ENCODE data around the gene NUDT15. TPM values are rescaled to one million over a fixed set of nuclear protein-coding genes. Genes with fewer than 3 reads are reported as not detected.
"Not testable (repeated sequence)": the region's sequence is repeated elsewhere in the genome, so short reads cannot be mapped to it uniquely, and the experiment has no call there.

NUDT15 gene
- total RNA-seq, 1 donor from 2014 or later = 28.6 TPM

- DNase-seq (ENCODE audit: low read depth in 2 of 2) = no peak
Observed at GRCh38 chr13:48042894-48043293, 5.4 kb downstream of the NUDT15 start.

- peak; percentile 39 to 68 for DNase-seq (ENCODE audit: low read depth in 2 of 2)
Observed at GRCh38 chr13:48043789-48044503, 6.4 kb downstream of the NUDT15 start.

GRCh38 chr13:48050550-48050949 lies 13.0 kb downstream of the NUDT15 start:
- DNase-seq (ENCODE audit: low read depth in 2 of 2) = no peak

GRCh38 chr13:48054601-48055000 lies 17.1 kb downstream of the NUDT15 start:
- DNase-seq (ENCODE audit: low read depth in 2 of 2) = no peak

GRCh38 chr13:48055712-48056111 lies 18.2 kb downstream of the NUDT15 start:
- no peak for DNase-seq (ENCODE audit: low read depth in 2 of 2)

GRCh38 chr13:48058536-48058935 lies 21.0 kb downstream of the NUDT15 start:
- DNase-seq (ENCODE audit: low read depth in 2 of 2) = not testable (repeated sequence)

- not testable (repeated sequence) for DNase-seq (ENCODE audit: low read depth in 2 of 2)
Observed at GRCh38 chr13:48059951-48060350, 22.4 kb downstream of the NUDT15 start.

GRCh38 chr13:48066310-48066989 lies 28.9 kb downstream of the NUDT15 start:
- DNase-seq (ENCODE audit: low read depth in 2 of 2) = peak in 1 of 2 donors; percentile 50

GRCh38 chr13:48068036-48068435 lies 30.5 kb downstream of the NUDT15 start:
- no peak for DNase-seq (ENCODE audit: low read depth in 2 of 2)

GRCh38 chr13:48068952-48069351 lies 31.4 kb downstream of the NUDT15 start:
- no peak for DNase-seq (ENCODE audit: low read depth in 2 of 2)

- DNase-seq (ENCODE audit: low read depth in 2 of 2) = no peak
Observed at GRCh38 chr13:48069573-48069972, 32.0 kb downstream of the NUDT15 start.

GRCh38 chr13:48070942-48071341 lies 33.4 kb downstream of the NUDT15 start:
- DNase-seq (ENCODE audit: low read depth in 2 of 2) = no peak

- no peak for DNase-seq (ENCODE audit: low read depth in 2 of 2)
Observed at GRCh38 chr13:48072304-48072703, 34.8 kb downstream of the NUDT15 start.

- no peak for DNase-seq (ENCODE audit: low read depth in 2 of 2)
Observed at GRCh38 chr13:48072787-48073186, 35.3 kb downstream of the NUDT15 start.

GRCh38 chr13:48074006-48074405 lies 36.5 kb downstream of the NUDT15 start:
- DNase-seq (ENCODE audit: low read depth in 2 of 2) = peak in 1 of 2 donors; percentile 57

GRCh38 chr13:48078251-48078656 lies 40.7 kb downstream of the NUDT15 start:
- DNase-seq (ENCODE audit: low read depth in 2 of 2) = peak; percentile 40 to 50

- DNase-seq (ENCODE audit: low read depth in 2 of 2) = no peak
Observed at GRCh38 chr13:48081739-48082138, 44.2 kb downstream of the NUDT15 start.

GRCh38 chr13:48086272-48086671 lies 48.7 kb downstream of the NUDT15 start:
- no peak for DNase-seq (ENCODE audit: low read depth in 2 of 2)

- DNase-seq (ENCODE audit: low read depth in 2 of 2) = no peak
Observed at GRCh38 chr13:48093588-48093987, 56.1 kb downstream of the NUDT15 start.

- no peak for DNase-seq (ENCODE audit: low read depth in 2 of 2)
Observed at GRCh38 chr13:48094404-48094780, 56.9 kb downstream of the NUDT15 start.

GRCh38 chr13:48094781-48095502 lies 57.4 kb downstream of the NUDT15 start, which contains the start of gene MED4:
Gene MED4, minus strand, starts transcription at chr13:48095104. Its CDS starts 26 bp downstream, at chr13:48095078.
- peak; percentile 85 to 93 for DNase-seq (ENCODE audit: low read depth in 2 of 2)

GRCh38 chr13:48096670-48097069 lies 59.1 kb downstream of the NUDT15 start:
- DNase-seq (ENCODE audit: low read depth in 2 of 2) = no peak
